ENCODE data around the gene PLXNA2. TPM values are rescaled to one million over a fixed set of nuclear protein-coding genes. Genes with fewer than 3 reads are reported as not detected.

PLXNA2 gene
- total RNA-seq, 1 donor from 2014 or later = 1.7 TPM

GRCh38 chr1:208228026-208228425, 16.2 kb downstream of the PLXNA2 start:
- peaks cover 6% of the 10 kb centered on the region for H3K27me3 Mint-ChIP-seq (ENCODE audit: insufficient read depth, low read depth)
- Histone ChIP-seq H3K9me3 (ENCODE audit: low read depth) (no peaks in the 10 kb centered on the region), H3K4me2 (no peak overlapping the region), H3K27me3 (no peaks in the 10 kb centered on the region), H4K20me1 (ENCODE audit: low read depth) (peaks cover 4% of the 10 kb centered on the region), H3K79me2 (ENCODE audit: low read depth) (no peaks in the 10 kb centered on the region), H3K36me3 (no peaks in the 10 kb centered on the region), H3K4me3 (no peak overlapping the region), H3K27ac (no peak overlapping the region), H3K9ac (no peak overlapping the region), H2AFZ (replicated peaks) (no peak overlapping the region), H3F3A (ENCODE audit: low read depth) (peaks cover 9% of the 10 kb centered on the region), H3K4me1 (peaks cover 36% of the 10 kb centered on the region)
- TF ChIP-seq EZH2 (IDR thresholded peaks at IDR 0.05) = no peak
- TF ChIP-seq EZH2phosphoT487 (IDR thresholded peaks at IDR 0.05) = no peak
- TF ChIP-seq CTCF (IDR thresholded peaks at IDR 0.05) = no peak
- H3K4me1 Mint-ChIP-seq = peaks cover 72% of the 10 kb centered on the region
- H3K9me3 Mint-ChIP-seq = no peaks in the 10 kb centered on the region
- no peak overlapping the region for H3K4me3 Mint-ChIP-seq
- no peak for DNase-seq (ENCODE audit: low spot score)
- H3K36me3 Mint-ChIP-seq = peaks cover 16% of the 10 kb centered on the region
- H3K27ac Mint-ChIP-seq = no peak overlapping the region

- no peaks in the 10 kb centered on the region for H3K79me2 ChIP-seq (ENCODE audit: low read depth)
- H3K27ac Mint-ChIP-seq = no peak overlapping the region
- H3K4me1 ChIP-seq = peaks cover 29% of the 10 kb centered on the region
Observed at GRCh38 chr1:208227366-208227765, 16.8 kb downstream of the PLXNA2 start.

GRCh38 chr1:208225954-208226937, 17.9 kb downstream of the PLXNA2 start:
- no peak overlapping the region for H3K4me3 ChIP-seq
- Mint-ChIP-seq H3K27me3 (ENCODE audit: insufficient read depth, low read depth) (no peaks in the 10 kb centered on the region), H3K4me1 (peaks cover 62% of the 10 kb centered on the region), H3K4me3 (peak overlapping the region; percentile 19), H3K9me3 (no peaks in the 10 kb centered on the region), H3K36me3 (peaks cover 16% of the 10 kb centered on the region), H3K27ac (peak overlapping the region; percentile 69)
- no peak overlapping the region for H3K9ac ChIP-seq
- no peaks in the 10 kb centered on the region for H3K27me3 ChIP-seq
- H3K36me3 ChIP-seq = no peaks in the 10 kb centered on the region
- H2AFZ ChIP-seq (replicated peaks) = no peak overlapping the region
- H3K27ac ChIP-seq = no peak overlapping the region
- H3F3A ChIP-seq (ENCODE audit: low read depth) = no peaks in the 10 kb centered on the region
- H4K20me1 ChIP-seq (ENCODE audit: low read depth) = no peaks in the 10 kb centered on the region
- H3K4me1 ChIP-seq = peaks cover 18% of the 10 kb centered on the region
- no peak overlapping the region for H3K4me2 ChIP-seq
- no peaks in the 10 kb centered on the region for H3K9me3 ChIP-seq (ENCODE audit: low read depth)
- DNase-seq (ENCODE audit: low spot score) = no peak
- no peak for TF ChIP-seq EZH2 (IDR thresholded peaks at IDR 0.05)
- no peak for TF ChIP-seq CTCF (IDR thresholded peaks at IDR 0.05)
- no peak for TF ChIP-seq EZH2phosphoT487 (IDR thresholded peaks at IDR 0.05)
- H3K79me2 ChIP-seq (ENCODE audit: low read depth) = no peaks in the 10 kb centered on the region

More at GRCh38 chr1:208227366-208227765, 16.8 kb downstream of the PLXNA2 start:
- Mint-ChIP-seq H3K4me1 (peaks cover 70% of the 10 kb centered on the region), H3K27me3 (ENCODE audit: insufficient read depth, low read depth) (peaks cover 6% of the 10 kb centered on the region), H3K36me3 (peaks cover 16% of the 10 kb centered on the region), H3K9me3 (no peaks in the 10 kb centered on the region), H3K4me3 (no peak overlapping the region)
- Histone ChIP-seq H3F3A (ENCODE audit: low read depth) (peaks cover 6% of the 10 kb centered on the region), H3K36me3 (no peaks in the 10 kb centered on the region), H4K20me1 (ENCODE audit: low read depth) (no peaks in the 10 kb centered on the region), H3K4me3 (no peak overlapping the region), H3K27ac (no peak overlapping the region), H3K9ac (no peak overlapping the region), H3K9me3 (ENCODE audit: low read depth) (no peaks in the 10 kb centered on the region), H2AFZ (replicated peaks) (no peak overlapping the region), H3K27me3 (no peaks in the 10 kb centered on the region), H3K4me2 (no peak overlapping the region)
- no peak for TF ChIP-seq EZH2phosphoT487 (IDR thresholded peaks at IDR 0.05)
- no peak for TF ChIP-seq CTCF (IDR thresholded peaks at IDR 0.05)
- DNase-seq (ENCODE audit: low spot score) = no peak
